OCI-LY1 (cell line): ENCODE results near the gene SIX1.

ENCODE experiments used
- H2AFZ ChIP-seq: fragments of 200-600 bp; sonication (generic), shearing (Covaris generic); 2 replicates; pipeline ENCODE4 v1.6.0; 2014; ENCODE audit warnings: antibody characterized with exemption, mild to moderate bottlenecking, low read length
- H3F3A ChIP-seq: fragments of 200-600 bp; sonication (generic), shearing (Covaris generic); 2 replicates; pipeline ENCODE4 v1.6.0; 2014; ENCODE audit warnings: mild to moderate bottlenecking, antibody characterized with exemption, low read length, moderate library complexity; ENCODE audit not compliant: insufficient read depth
- H3K27ac ChIP-seq: fragments of 200-600 bp; sonication (generic); 2 replicates; pipeline ENCODE4 v1.5.1; 2014; ENCODE audit warnings: low read length, mixed run types, mild to moderate bottlenecking, low read depth; ENCODE audit not compliant: poor library complexity, severe bottlenecking
- H3K27me3 ChIP-seq: fragments of 200-600 bp; sonication (generic); 2 replicates; pipeline ENCODE4 v1.6.0; 2014; ENCODE audit warnings: antibody characterized with exemption, mild to moderate bottlenecking, low read length, moderate library complexity; ENCODE audit not compliant: insufficient read depth
- H3K36me3 ChIP-seq: fragments of 200-600 bp; sonication (generic); 2 replicates; pipeline ENCODE4 v1.6.1; 2014; ENCODE audit warnings: mild to moderate bottlenecking, antibody characterized with exemption, low read length, moderate library complexity, mixed read lengths; ENCODE audit not compliant: insufficient read depth
- H3K4me1 ChIP-seq: fragments of 200-600 bp; sonication (generic); 2 replicates; pipeline ENCODE4 v1.5.1; 2014; ENCODE audit warnings: mild to moderate bottlenecking, low read length, moderate library complexity; ENCODE audit not compliant: insufficient read depth, severe bottlenecking
- H3K4me2 ChIP-seq: fragments of 200-600 bp; sonication (generic), shearing (Covaris generic); 2 replicates; pipeline ENCODE4 v1.6.1; 2014; ENCODE audit warnings: low read length
- H3K4me3 ChIP-seq: fragments of 200-600 bp; sonication (generic); 2 replicates; pipeline ENCODE4 v1.5.1; 2014; ENCODE audit warnings: low read length, low read depth, mild to moderate bottlenecking, mixed read lengths; ENCODE audit not compliant: poor library complexity, severe bottlenecking
- H3K79me2 ChIP-seq: fragments of 200-600 bp; shearing (Covaris generic); 2 replicates; pipeline ENCODE4 v1.6.1; 2016; ENCODE audit warnings: mixed run types, low read length, mixed read lengths; ENCODE audit not compliant: insufficient read depth
- H3K9ac ChIP-seq: fragments of 200-600 bp; sonication (generic), shearing (Covaris generic); 2 replicates; pipeline ENCODE4 v1.6.1; 2014; ENCODE audit warnings: mild to moderate bottlenecking, low read length, mixed read lengths
- H3K9me2 ChIP-seq: fragments of 200-600 bp; sonication (generic), shearing (Covaris generic); 2 replicates; pipeline ENCODE4 v1.6.1; 2014; ENCODE audit warnings: low read depth, mild to moderate bottlenecking, low read length, mixed read lengths
- H3K9me3 ChIP-seq: fragments of 200-600 bp; shearing (Covaris generic); 2 replicates; pipeline ENCODE4 v1.6.1; 2014; ENCODE audit warnings: low read length, mixed read lengths
- H4K20me1 ChIP-seq: fragments of 200-600 bp; sonication (generic), shearing (Covaris generic); 2 replicates; pipeline ENCODE4 v1.6.0; 2016; ENCODE audit warnings: mild to moderate bottlenecking, low read length; ENCODE audit not compliant: insufficient read depth
- EZH2 ChIP-seq: fragments of 200-600 bp; sonication (generic), shearing (Covaris generic); IDR thresholded peaks from 2 replicates; pipeline ENCODE4 v1.8.0; 2017; ENCODE audit warnings: borderline replicate concordance, mixed run types, mild to moderate bottlenecking, antibody characterized with exemption, low read length, moderate library complexity, mixed read lengths
- TF ChIP-seq, protein P1 (sequence below): fragments of 200-600 bp; sonication (generic), shearing (Covaris generic); IDR thresholded peaks from 2 replicates; pipeline ENCODE4 v1.5.1; 2017; ENCODE audit warnings: mild to moderate bottlenecking, antibody characterized with exemption, low read length, moderate library complexity, mixed read lengths

The SIX1 gene

DNA sequence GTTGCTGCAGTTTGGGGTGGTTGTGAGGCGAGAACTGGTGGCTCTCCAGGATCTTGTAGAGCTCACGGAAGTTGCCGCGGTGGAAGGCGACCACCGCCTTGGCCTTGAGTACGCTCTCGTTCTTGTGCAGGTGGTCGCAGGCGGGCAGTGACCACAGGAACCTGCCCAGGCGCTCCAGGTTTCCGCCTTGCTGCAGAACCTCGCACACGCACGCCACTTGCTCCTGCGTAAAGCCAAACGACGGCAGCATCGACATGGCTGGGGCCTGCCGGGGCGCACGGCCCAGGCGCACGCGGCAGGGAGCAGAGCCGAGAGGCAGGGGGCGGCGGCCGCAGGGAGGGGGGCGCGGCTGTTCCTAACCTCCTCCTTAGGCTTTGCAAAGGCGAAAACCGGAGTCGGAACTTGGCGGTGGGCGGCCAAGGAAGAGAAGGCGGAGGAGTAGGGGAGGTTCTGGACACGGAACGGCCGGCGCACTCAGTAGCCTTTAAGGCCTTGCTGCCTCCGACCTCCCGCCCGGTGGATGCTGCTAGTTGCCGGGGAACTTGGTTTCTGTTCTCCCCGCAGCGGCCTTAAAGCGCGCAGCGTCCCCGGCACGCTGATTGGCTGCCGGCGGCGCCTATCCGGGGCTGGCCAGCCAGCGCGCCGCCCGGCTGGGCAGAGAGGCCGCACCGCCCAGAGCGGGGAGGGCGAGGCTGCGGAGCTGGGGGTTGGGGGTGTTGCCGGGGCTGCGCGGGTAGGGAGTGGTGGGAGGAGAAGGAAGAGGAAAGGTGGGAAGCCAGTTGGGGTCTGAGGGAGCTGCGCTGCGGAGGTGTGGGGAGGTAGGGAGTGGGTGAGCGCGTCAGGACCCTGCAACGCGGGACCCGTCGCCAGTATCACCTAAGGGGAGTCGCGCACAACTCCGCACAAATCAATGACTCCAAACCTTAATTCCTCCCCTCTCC is at the start of gene SIX1:
Gene SIX1 (minus strand): TSS at position 544 of the 941 bp plus-strand sequence. CDS start 288 bp downstream, at position 256.
- Histone ChIP-seq H3K9me3 (no peaks in the 10 kb centered on the region), H3K4me3 (peak within 1 kb of the TSS; percentile 57), H3K9ac (no peak within 1 kb of the TSS; the same call in 1 of the 2 replicates)

DNA sequence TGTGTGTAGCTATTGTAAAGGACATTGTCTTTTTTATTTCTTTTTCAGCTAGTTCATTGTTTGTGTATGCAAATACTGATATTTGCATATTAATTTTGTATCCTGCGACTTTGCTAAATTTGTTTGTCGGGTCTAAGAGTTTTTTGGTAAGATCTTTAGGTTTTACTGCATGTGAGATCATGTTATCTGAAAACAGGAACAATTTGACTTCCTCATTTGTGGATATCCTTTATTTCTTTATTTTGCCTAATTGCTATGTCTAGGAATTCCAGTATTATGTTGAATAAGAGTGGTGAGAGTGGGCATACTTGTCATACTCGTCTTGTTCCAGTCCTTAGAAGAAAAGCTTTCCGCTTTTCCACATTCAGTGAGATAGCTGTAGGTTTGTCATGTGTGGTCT is 46.0 kb upstream of the SIX1 start:
- H3K27me3 ChIP-seq = no peaks in the 10 kb centered on the region
- H3K79me2 ChIP-seq = no peaks in the 10 kb centered on the region
- no peak overlapping the region for H3K27ac ChIP-seq
- TF ChIP-seq, protein P1, sequence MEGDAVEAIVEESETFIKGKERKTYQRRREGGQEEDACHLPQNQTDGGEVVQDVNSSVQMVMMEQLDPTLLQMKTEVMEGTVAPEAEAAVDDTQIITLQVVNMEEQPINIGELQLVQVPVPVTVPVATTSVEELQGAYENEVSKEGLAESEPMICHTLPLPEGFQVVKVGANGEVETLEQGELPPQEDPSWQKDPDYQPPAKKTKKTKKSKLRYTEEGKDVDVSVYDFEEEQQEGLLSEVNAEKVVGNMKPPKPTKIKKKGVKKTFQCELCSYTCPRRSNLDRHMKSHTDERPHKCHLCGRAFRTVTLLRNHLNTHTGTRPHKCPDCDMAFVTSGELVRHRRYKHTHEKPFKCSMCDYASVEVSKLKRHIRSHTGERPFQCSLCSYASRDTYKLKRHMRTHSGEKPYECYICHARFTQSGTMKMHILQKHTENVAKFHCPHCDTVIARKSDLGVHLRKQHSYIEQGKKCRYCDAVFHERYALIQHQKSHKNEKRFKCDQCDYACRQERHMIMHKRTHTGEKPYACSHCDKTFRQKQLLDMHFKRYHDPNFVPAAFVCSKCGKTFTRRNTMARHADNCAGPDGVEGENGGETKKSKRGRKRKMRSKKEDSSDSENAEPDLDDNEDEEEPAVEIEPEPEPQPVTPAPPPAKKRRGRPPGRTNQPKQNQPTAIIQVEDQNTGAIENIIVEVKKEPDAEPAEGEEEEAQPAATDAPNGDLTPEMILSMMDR = no peak
- TF ChIP-seq EZH2 = no peak
- no peaks in the 10 kb centered on the region for H3K9me3 ChIP-seq
- H2AFZ ChIP-seq = no peak overlapping the region
- H3K36me3 ChIP-seq = no peaks in the 10 kb centered on the region
- H3K4me2 ChIP-seq = no peak overlapping the region
- H3K9ac ChIP-seq = no peak overlapping the region
- H3K4me1 ChIP-seq = no peaks in the 10 kb centered on the region
- no peaks in the 10 kb centered on the region for H4K20me1 ChIP-seq
- no peaks in the 10 kb centered on the region for H3F3A ChIP-seq
- H3K4me3 ChIP-seq = no peak overlapping the region
- H3K9me2 ChIP-seq = no peaks in the 10 kb centered on the region

More for the DNA sequence above, at the start of gene SIX1:
- Histone ChIP-seq H4K20me1 (no peaks in the 10 kb centered on the region), H3K27me3 (peaks cover 13% of the 10 kb centered on the region; the same call in 1 of the 2 replicates), H3K36me3 (no peaks in the 10 kb centered on the region), H3K27ac (no peak within 1 kb of the TSS), H3F3A (no peaks in the 10 kb centered on the region), H3K4me1 (peaks cover 18% of the 10 kb centered on the region), H3K4me2 (peak within 1 kb of the TSS; percentile 59), H3K9me2 (no peaks in the 10 kb centered on the region), H3K79me2 (no peaks in the 10 kb centered on the region), H2AFZ (no peak within 1 kb of the TSS)
- TF ChIP-seq EZH2 = no peak
- TF ChIP-seq, protein P1 = no peak

DNA sequence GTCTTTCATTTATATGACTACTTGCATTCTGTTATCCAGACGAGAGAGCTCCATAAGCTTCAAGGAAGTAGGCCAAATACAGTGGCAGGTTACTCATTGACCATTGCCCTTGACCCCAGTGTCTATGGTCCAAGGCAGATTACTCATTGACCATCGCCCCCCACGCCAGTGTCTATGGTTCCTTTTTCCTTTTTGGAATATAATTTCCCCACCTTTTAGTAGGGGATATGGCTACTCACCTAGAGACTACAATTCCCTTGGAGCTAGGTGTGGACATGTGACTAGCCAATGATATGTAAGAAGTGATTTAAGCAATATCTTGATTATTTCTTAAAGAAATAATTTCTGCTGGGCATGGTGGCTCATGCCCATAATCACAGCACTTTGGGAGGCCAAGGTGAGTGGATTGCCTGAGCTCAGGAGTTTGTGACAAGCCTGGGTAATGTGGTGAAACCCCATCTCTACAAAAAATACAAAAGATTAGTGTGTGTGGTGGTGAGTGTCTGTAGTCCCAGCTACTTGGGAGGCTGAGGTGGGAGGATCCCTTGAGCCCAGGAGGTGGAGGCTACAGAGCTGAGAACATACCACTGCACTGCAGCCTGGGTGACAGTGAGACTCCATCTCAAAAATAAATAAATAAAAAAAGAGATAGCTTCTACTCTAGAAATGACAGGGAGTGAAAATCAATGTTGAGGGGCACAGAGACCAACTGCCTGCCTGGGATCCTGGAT is 42.3 kb upstream of the SIX1 start:
- no peaks in the 10 kb centered on the region for H4K20me1 ChIP-seq
- H3K79me2 ChIP-seq = no peaks in the 10 kb centered on the region
- no peaks in the 10 kb centered on the region for H3K4me1 ChIP-seq
- no peak overlapping the region for H3K4me2 ChIP-seq
- no peaks in the 10 kb centered on the region for H3K9me2 ChIP-seq
- no peak for TF ChIP-seq EZH2
- TF ChIP-seq, protein P1 = no peak
- H3K27ac ChIP-seq = no peak overlapping the region
- no peaks in the 10 kb centered on the region for H3K9me3 ChIP-seq
- no peaks in the 10 kb centered on the region for H3K27me3 ChIP-seq
- H3K36me3 ChIP-seq = no peaks in the 10 kb centered on the region
- H3K9ac ChIP-seq = no peak overlapping the region
- H2AFZ ChIP-seq = no peak overlapping the region
- H3K4me3 ChIP-seq = no peak overlapping the region
- no peaks in the 10 kb centered on the region for H3F3A ChIP-seq
